Left ventricle myocardium inferior (tissue), 1 donor: Measurements from ENCODE around the gene MAML3. TPM values are rescaled to one million over a fixed set of nuclear protein-coding genes. Genes with fewer than 3 reads are reported as not detected.

ENCODE experiments used
- DNase-seq: peaks from one replicate; pipeline ENCODE4 v3.0.0-alpha.2; 2020
- H3K27ac ChIP-seq: fragments of 200-600 bp; replicated peaks from 2 replicates; pipeline ENCODE4 v1.8.0; 2021
- H3K27me3 ChIP-seq: fragments of 200-600 bp; 2 replicates; pipeline ENCODE4 v1.8.0; 2021; ENCODE audit warnings: low read depth
- H3K36me3 ChIP-seq: fragments of 200-600 bp; 2 replicates; pipeline ENCODE4 v1.8.0; 2021
- H3K4me1 ChIP-seq: fragments of 200-600 bp; 2 replicates; pipeline ENCODE4 v1.8.0; 2021
- H3K4me3 ChIP-seq: fragments of 200-600 bp; 2 replicates; pipeline ENCODE4 v1.8.0; 2021; ENCODE audit warnings: mild to moderate bottlenecking, moderate library complexity
- H3K9me3 ChIP-seq: fragments of 200-600 bp; replicated peaks from 2 replicates; pipeline ENCODE4 v1.8.0; 2021
- CTCF ChIP-seq: fragments of 200-600 bp; IDR thresholded peaks from 2 replicates; pipeline ENCODE4 v1.8.0; 2021; ENCODE audit warnings: antibody characterized with exemption, mild to moderate bottlenecking, borderline replicate concordance
- intact Hi-C: fragments of 100-400 bp; cut with micrococcal nuclease; formaldehyde crosslinking; loops from one replicate; pipeline ENCODE4 v1.11.0; 2022
- total RNA-seq: library from RNA; stranded (reverse); fragmentation: NEBNext Ultra II Directional; extraction: Animal tissue kit (Norgen Biotek cat#: 25700); gene quantifications from one replicate; pipeline ENCODE4 v1.2.1, GENCODE V29; 2021
- donor health status: DM: no; HTN: yes; CAD: no; lungs with severe emphysema.

The MAML3 gene
- total RNA-seq, 1 donor from 2014 or later = 2.6 TPM

DNA sequence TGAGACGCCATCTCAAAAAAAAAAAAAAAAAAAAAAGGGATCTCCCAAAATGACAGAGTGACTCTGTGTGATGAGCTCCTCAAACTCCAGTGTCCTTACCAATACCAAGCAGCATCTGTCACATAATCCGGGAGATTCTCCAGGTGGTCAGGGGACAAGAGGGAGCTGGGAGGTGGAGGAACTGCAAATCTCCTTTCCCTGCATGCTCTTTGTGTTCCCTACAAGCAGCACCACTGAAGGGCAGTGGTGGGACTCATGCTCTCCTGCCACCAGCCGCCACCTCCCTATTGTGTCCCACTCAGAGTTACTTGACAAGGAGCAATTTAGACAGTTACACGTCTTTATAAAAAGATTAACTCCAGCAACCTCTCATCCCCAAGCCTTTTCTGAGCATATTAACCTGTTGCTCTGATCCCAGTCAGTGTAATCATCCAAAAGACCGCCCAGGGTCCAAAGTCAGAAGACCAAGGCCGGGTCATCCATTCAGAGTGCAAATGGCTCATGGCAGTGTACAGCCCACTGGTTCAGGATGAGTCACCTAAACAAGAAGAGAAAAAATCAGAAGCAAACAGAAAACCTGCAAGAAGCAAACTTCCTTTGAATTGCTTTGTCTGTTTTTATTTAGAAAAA lies 464.8 kb downstream of the MAML3 start:
- Histone ChIP-seq H3K27ac (no peak overlapping the region), H3K27me3 (no peaks in the 10 kb centered on the region), H3K9me3 (no peaks in the 10 kb centered on the region), H3K4me3 (no peak overlapping the region), H3K36me3 (peaks cover 15% of the 10 kb centered on the region), H3K4me1 (peaks cover 53% of the 10 kb centered on the region)
- DNase-seq = no peak
- no peak for TF ChIP-seq CTCF
- intact Hi-C loops = no loop called here

GRCh38 chr4:139686988-139687387 lies 467.0 kb downstream of the MAML3 start:
- Histone ChIP-seq H3K27me3 (no peaks in the 10 kb centered on the region), H3K4me1 (peaks cover 60% of the 10 kb centered on the region), H3K27ac (peak overlapping the region; percentile 5), H3K36me3 (peaks cover 15% of the 10 kb centered on the region), H3K4me3 (no peak overlapping the region), H3K9me3 (no peaks in the 10 kb centered on the region)
- DNase-seq = no peak
- TF ChIP-seq CTCF = no peak
- intact Hi-C loops = no loop called here

DNA sequence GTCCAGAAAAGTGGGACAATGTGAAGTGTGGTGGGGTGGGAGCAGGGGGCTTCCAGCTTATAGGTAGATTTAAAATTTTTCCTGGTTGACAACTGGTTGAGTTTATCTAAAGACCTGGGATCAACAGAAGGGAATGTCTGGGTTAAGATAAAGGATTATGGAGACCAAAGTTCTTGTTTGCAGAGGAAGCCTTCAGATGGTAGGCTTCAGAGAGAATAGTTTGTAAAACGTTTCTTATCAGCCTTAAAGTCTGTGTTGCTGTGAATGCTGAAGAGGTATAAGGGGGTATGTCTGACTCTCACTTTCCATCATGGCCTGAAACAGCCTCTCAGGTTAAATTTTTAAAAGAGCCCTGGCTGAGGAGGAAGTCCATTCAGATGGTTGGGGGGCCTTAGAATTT lies 467.9 kb downstream of the MAML3 start:
- Histone ChIP-seq H3K27ac (peak overlapping the region; percentile 5), H3K9me3 (no peaks in the 10 kb centered on the region), H3K4me3 (no peak overlapping the region), H3K27me3 (no peaks in the 10 kb centered on the region), H3K36me3 (peaks cover 15% of the 10 kb centered on the region), H3K4me1 (peaks cover 62% of the 10 kb centered on the region)
- TF ChIP-seq CTCF = no peak
- no peak for DNase-seq
- intact Hi-C loops = no loop called here

DNA sequence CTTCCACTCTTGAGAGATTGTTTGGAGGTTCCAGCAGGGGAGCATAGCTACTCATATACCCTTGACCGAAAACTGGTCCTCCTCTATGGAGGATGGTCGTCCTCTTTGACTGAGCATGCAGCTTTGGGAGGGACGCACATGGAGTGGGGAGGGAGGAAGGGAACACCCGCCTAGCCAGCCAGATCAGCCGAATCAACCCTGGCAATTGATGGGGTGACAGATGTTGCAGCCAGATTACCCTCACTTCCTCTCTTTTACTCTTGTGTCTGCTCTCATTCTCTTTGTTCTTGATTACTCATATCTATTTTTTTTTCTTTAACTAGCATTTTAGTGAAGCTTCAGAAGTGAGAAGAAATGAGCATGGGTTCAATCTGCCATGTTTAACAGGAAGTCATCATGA lies 468.8 kb downstream of the MAML3 start:
- Histone ChIP-seq H3K36me3 (peaks cover 18% of the 10 kb centered on the region), H3K4me3 (no peak overlapping the region), H3K4me1 (peaks cover 62% of the 10 kb centered on the region), H3K9me3 (no peaks in the 10 kb centered on the region), H3K27ac (no peak overlapping the region), H3K27me3 (no peaks in the 10 kb centered on the region)
- no peak for DNase-seq
- TF ChIP-seq CTCF = no peak
- intact Hi-C loops = no loop called here

DNA sequence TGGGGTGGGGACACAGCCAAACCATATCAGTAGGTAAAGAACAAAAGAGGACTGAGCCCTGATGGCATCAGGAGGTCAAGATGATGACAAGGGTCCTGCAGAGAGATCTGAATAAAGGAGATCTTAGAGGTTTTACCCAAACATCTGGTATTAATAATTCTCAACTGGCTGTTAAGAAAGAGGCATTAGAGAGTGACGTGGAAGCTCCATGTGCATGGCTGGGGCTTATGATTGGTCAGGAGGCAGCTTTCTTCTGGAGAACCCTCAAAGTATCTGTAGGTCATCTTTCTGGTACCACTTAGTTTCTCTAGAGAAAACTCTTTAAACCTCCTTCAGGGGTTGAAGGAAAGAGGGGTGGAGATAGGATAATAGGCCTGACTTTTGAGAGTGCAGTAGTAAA lies 469.6 kb downstream of the MAML3 start:
- H3K36me3 ChIP-seq = peaks cover 26% of the 10 kb centered on the region
- no peak overlapping the region for H3K4me3 ChIP-seq
- no peak for TF ChIP-seq CTCF
- intact Hi-C loops = no loop called here
- H3K4me1 ChIP-seq = peaks cover 66% of the 10 kb centered on the region
- no peak overlapping the region for H3K27ac ChIP-seq
- DNase-seq = no peak
- H3K9me3 ChIP-seq = no peaks in the 10 kb centered on the region
- H3K27me3 ChIP-seq = no peaks in the 10 kb centered on the region
